ENCODE results near the gene AGAP2. TPM values are rescaled to one million over a fixed set of nuclear protein-coding genes. Genes with fewer than 3 reads are reported as not detected.
A peak's percentile ranks its signal among the peaks of the same experiment; 100 is the strongest.

The AGAP2 gene
- polyA plus RNA-seq, 2 of the 4 experiments (the other 2 are of a cell fraction): 0.26 to 0.45 TPM

DNA sequence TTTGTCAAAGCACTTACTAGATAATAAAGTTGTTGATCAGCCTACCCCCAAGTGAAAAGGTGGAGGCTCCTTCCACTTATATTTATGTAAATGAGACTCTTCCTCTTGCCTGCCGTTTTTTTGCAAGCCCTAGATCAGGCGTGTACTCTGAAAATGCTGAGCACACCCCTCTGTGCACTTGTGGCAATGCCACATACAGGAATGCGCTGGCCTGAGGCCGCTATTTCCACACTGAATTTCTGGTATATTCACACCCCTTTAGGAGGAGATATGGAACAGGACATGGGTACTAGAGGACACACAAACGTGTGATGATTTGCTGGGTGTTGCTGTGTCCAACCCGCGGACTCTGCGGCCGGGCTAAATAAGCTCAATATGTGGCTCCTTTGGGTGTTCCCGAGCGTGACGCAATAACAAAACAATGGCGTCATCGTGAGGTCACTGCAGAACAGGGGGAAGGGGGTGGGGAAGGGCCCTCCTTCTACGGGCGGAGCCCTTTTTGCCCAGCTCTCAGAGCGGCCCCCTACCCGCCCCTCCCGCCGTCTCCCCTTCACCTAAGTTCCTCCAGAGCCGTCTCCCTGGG lies 5.7 kb upstream of the AGAP2 start:
- no peak for FAIRE-seq
- Histone ChIP-seq H3K4me1 (peaks cover 13% of the 10 kb centered on the region; the same call in 2 of the 3 replicates), H3K27ac (peak overlapping the region; percentile 93 to 98), H3K9me3 (no peaks in the 10 kb centered on the region), H3K4me2 (peak overlapping the region; percentile 79), H3K4me3 (peak overlapping the region; percentile 70)
- CTCF ChIA-PET: interaction anchor here (1.2 to 3.1 kb wide), 6 partner anchors 8 to 161 kb away, joined by 3 to 15 read pairs (median 10); no protein-coding TSS in a partner anchor
- peak; percentile 71 to 94 for DNase-seq (ENCODE audit: low read depth in 1 of 2, low spot score in 1 of 2)
- ATAC-seq: peak; percentile 67 to 72
- 0 out of 5 replicates have a peak, but pooled peaks of 1 of the 2 experiments have one; percentile 10 for TF ChIP-seq JUN (IDR thresholded peaks at IDR 0.05)
- no peak for TF ChIP-seq REST (IDR thresholded peaks at IDR 0.05)
- peak; percentile 4 for TF ChIP-seq CHD2 (IDR thresholded peaks at IDR 0.05; ENCODE audit: low read length, partially characterized antibody)
- TF ChIP-seq FOSB (CRISPR knock-in tag; IDR thresholded peaks at IDR 0.05): no peak
- peak; percentile 63 to 81; a peak in 3 of 4 replicates for TF ChIP-seq CEBPB (IDR thresholded peaks at IDR 0.05)
- TF ChIP-seq TFCP2L1 (CRISPR knock-in tag; IDR thresholded peaks at IDR 0.05): 0 out of 2 replicates have a peak, but pooled peaks have one; percentile 50
- no peak for TF ChIP-seq FOSL2 (IDR thresholded peaks at IDR 0.05)
- TF ChIP-seq FOSL2 (CRISPR knock-in tag; IDR thresholded peaks at IDR 0.05): peak; percentile 62
- TF ChIP-seq ZSCAN20 (CRISPR knock-in tag; IDR thresholded peaks at IDR 0.05): no peak
- TF ChIP-seq MAFK (IDR thresholded peaks at IDR 0.05; ENCODE audit: partially characterized antibody): peak; percentile 22
- no peak; the same call in none of the 2 replicates for TF ChIP-seq POLR2A (IDR thresholded peaks at IDR 0.05; ENCODE audit: low read length)
- TF ChIP-seq RARB (CRISPR knock-in tag; IDR thresholded peaks at IDR 0.05): peak; percentile 71; the same call in 1 of the 2 replicates
- TF ChIP-seq MAZ (IDR thresholded peaks at IDR 0.05; ENCODE audit: borderline replicate concordance, low read depth, low read length): 0 out of 2 replicates have a peak, but pooled peaks have one; percentile 26
- under 1% methylated on average over 21 of the region's 21 CpGs for WGBS (ENCODE audit: missing lambda C conversion rate)
- POLR2A ChIA-PET: interaction anchor here (0.9 to 1.7 kb wide), 7 partner anchors 9 to 100 kb away, joined by 3 to 9 read pairs (median 6); partner anchors contain the start of genes CYP27B1, EEF1AKMT3 and METTL1

DNA sequence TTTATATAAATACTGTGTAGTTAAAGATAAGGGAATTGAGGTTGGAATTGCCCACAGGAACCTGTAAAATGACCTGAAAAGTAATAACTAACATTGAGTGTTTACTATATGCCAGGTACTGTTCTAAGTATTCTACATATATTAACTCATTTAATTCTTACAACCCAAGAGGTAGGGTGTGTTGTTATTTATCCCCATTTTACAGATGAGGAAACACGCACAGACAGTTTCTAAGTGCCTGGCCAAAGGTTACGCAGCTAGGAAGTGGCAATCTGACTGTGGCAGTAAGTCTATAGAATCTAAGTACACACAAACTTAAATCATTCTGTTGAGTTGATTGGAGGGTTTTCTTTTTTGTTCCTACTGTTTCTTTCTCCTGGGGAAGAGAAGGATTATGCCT lies 5.2 kb upstream of the AGAP2 start:
- TF ChIP-seq ZNF302 (CRISPR knock-in tag; IDR thresholded peaks at IDR 0.05) (no peak), RARB (CRISPR knock-in tag; IDR thresholded peaks at IDR 0.05) (no peak), REST (IDR thresholded peaks at IDR 0.05) (no peak), HOXB5 (CRISPR knock-in tag; IDR thresholded peaks at IDR 0.05) (no peak), ZFP36 (IDR thresholded peaks at IDR 0.05; ENCODE audit: borderline replicate concordance, partially characterized antibody) (no peak), NR3C1 (IDR thresholded peaks at IDR 0.05) (no peak), BCL3 (IDR thresholded peaks at IDR 0.05) (no peak), CBX2 (IDR thresholded peaks at IDR 0.05; ENCODE audit: borderline replicate concordance, low read depth) (no peak), TP53 (CRISPR knock-in tag; IDR thresholded peaks at IDR 0.05) (no peak), ZC3H11A (IDR thresholded peaks at IDR 0.05) (no peak), POLR2AphosphoS2 (conservative IDR thresholded peaks at IDR 0.05; ENCODE audit: low read length) (no peak), KDM1A (IDR thresholded peaks at IDR 0.05; ENCODE audit: low read depth) (no peak), RFX5 (IDR thresholded peaks at IDR 0.05) (no peak), HDAC2 (IDR thresholded peaks at IDR 0.05) (no peak)
- TF ChIP-seq, protein P1, sequence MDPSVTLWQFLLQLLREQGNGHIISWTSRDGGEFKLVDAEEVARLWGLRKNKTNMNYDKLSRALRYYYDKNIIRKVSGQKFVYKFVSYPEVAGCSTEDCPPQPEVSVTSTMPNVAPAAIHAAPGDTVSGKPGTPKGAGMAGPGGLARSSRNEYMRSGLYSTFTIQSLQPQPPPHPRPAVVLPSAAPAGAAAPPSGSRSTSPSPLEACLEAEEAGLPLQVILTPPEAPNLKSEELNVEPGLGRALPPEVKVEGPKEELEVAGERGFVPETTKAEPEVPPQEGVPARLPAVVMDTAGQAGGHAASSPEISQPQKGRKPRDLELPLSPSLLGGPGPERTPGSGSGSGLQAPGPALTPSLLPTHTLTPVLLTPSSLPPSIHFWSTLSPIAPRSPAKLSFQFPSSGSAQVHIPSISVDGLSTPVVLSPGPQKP (IDR thresholded peaks at IDR 0.05; ENCODE audit: low read depth, low read length): no peak
- TF ChIP-seq, protein P2, sequence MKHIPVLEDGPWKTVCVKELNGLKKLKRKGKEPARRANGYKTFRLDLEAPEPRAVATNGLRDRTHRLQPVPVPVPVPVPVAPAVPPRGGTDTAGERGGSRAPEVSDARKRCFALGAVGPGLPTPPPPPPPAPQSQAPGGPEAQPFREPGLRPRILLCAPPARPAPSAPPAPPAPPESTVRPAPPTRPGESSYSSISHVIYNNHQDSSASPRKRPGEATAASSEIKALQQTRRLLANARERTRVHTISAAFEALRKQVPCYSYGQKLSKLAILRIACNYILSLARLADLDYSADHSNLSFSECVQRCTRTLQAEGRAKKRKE (CRISPR knock-in tag; IDR thresholded peaks at IDR 0.05; ENCODE audit: low read depth): no peak
- WGBS (ENCODE audit: missing lambda C conversion rate): 92% methylated on average over 2 of the region's 2 CpGs
- H3K4me1 ChIP-seq: peaks cover 16% of the 10 kb centered on the region; the same call in 2 of the 3 replicates
- H3K27ac ChIP-seq: peak overlapping the region; percentile 93 to 98; a peak in 4 of 6 replicates
- H3K9me3 ChIP-seq: no peaks in the 10 kb centered on the region
- no peak for FAIRE-seq
- CTCF ChIA-PET: interaction anchor here (1.2 to 3.1 kb wide), 5 partner anchors 8 to 160 kb away, joined by 3 to 14 read pairs (median 7); no protein-coding TSS in a partner anchor
- peak overlapping the region; percentile 70 for H3K4me3 ChIP-seq
- ATAC-seq: no peak
- DNase-seq (ENCODE audit: low read depth in 1 of 2, low spot score in 1 of 2): no peak
- POLR2A ChIA-PET: interaction anchor here (0.9 to 1.7 kb wide), 6 partner anchors 8 to 28 kb away, joined by 3 to 7 read pairs (median 6); partner anchors contain the start of genes CYP27B1, EEF1AKMT3 and METTL1
- peak overlapping the region; percentile 79 for H3K4me2 ChIP-seq
